NCI-H146 (cell line): ENCODE measurements around the gene CHFR.
A peak's percentile ranks its signal among the peaks of the same experiment; 100 is the strongest.
"Not testable (repeated sequence)": the region's sequence is repeated elsewhere in the genome, so short reads cannot be mapped to it uniquely, and the experiment has no call there.

ENCODE experiments used
- DNase-seq: peaks from one replicate; lab custom pipeline; 2025; lab: John Stamatoyannopoulos, UW

CHFR gene

GRCh38 chr12:132839558-132840235 is 47.7 kb downstream of the CHFR start:
- DNase-seq, result no peak

- no peak for DNase-seq
Measured at GRCh38 chr12:132838410-132839080, 48.9 kb downstream of the CHFR start.

GRCh38 chr12:132837693-132838409 is 49.6 kb downstream of the CHFR start:
- DNase-seq, result no peak

- no peak for DNase-seq
Measured at GRCh38 chr12:132836795-132837331, 50.5 kb downstream of the CHFR start.

GRCh38 chr12:132836230-132836629 is 51.2 kb downstream of the CHFR start:
- not testable (repeated sequence) for DNase-seq

GRCh38 chr12:132835076-132836025 is 52.1 kb downstream of the CHFR start:
- no peak for DNase-seq

- DNase-seq, result no peak
Measured at GRCh38 chr12:132834181-132834711, 53.2 kb downstream of the CHFR start.

- DNase-seq, result no peak
Measured at GRCh38 chr12:132833341-132833740, 54.1 kb downstream of the CHFR start.

- DNase-seq, result no peak
Measured at GRCh38 chr12:132831771-132832170, 55.6 kb downstream of the CHFR start.

- peak; percentile 92 for DNase-seq
Measured at GRCh38 chr12:132828706-132829534, 58.5 kb downstream of the CHFR start, which contains the start of gene GOLGA3. GOLGA3 (minus strand) TSS chr12:132828869; CDS start chr12:132822128, 6,741 bp downstream.

- DNase-seq, result peak; percentile 44
Measured at GRCh38 chr12:132827763-132828703, 59.4 kb downstream of the CHFR start.

GRCh38 chr12:132825861-132826260 is 61.5 kb downstream of the CHFR start:
- DNase-seq, result no peak

GRCh38 chr12:132825089-132825488 is 62.3 kb downstream of the CHFR start:
- no peak for DNase-seq

- DNase-seq, result no peak
Measured at GRCh38 chr12:132824053-132824452, 63.4 kb downstream of the CHFR start.

GRCh38 chr12:132818562-132818961 is 68.8 kb downstream of the CHFR start:
- no peak for DNase-seq

- DNase-seq, result no peak
Measured at GRCh38 chr12:132814232-132814631, 73.2 kb downstream of the CHFR start.

- no peak for DNase-seq
Measured at GRCh38 chr12:132813443-132813842, 74.0 kb downstream of the CHFR start.

- no peak for DNase-seq
Measured at GRCh38 chr12:132812631-132813305, 74.6 kb downstream of the CHFR start.

GRCh38 chr12:132809391-132809790 is 78.0 kb downstream of the CHFR start:
- not testable (repeated sequence) for DNase-seq
